Measurements from ENCODE around the gene SCN8A.

SCN8A gene

GRCh38 chr12:51722431-51722830 lies 131.4 kb downstream of the SCN8A start:
- DNase-seq, result no peak

GRCh38 chr12:51726161-51726560 lies 135.1 kb downstream of the SCN8A start:
- no peak for DNase-seq

- no peak for DNase-seq
These were observed 135.9 kb downstream of the SCN8A start for GRCh38 chr12:51726931-51727330.

GRCh38 chr12:51729331-51729730 lies 138.3 kb downstream of the SCN8A start:
- DNase-seq, result no peak

GRCh38 chr12:51730745-51731144 lies 139.7 kb downstream of the SCN8A start:
- no peak for DNase-seq

GRCh38 chr12:51740536-51740935 lies 149.5 kb downstream of the SCN8A start:
- no peak for DNase-seq

- no peak for DNase-seq
These were observed 153.2 kb downstream of the SCN8A start for GRCh38 chr12:51744235-51744634.

- no peak for DNase-seq
These were observed 153.9 kb downstream of the SCN8A start for GRCh38 chr12:51744957-51745356.

- no peak for DNase-seq
These were observed 155.4 kb downstream of the SCN8A start for GRCh38 chr12:51746416-51746815.

GRCh38 chr12:51748235-51748634 lies 157.2 kb downstream of the SCN8A start:
- no peak for DNase-seq

- no peak for DNase-seq
These were observed 158.4 kb downstream of the SCN8A start for GRCh38 chr12:51749206-51749985.

- DNase-seq, result no peak
These were observed 158.9 kb downstream of the SCN8A start for GRCh38 chr12:51749986-51750317.

GRCh38 chr12:51751661-51752060 lies 160.6 kb downstream of the SCN8A start:
- DNase-seq, result no peak

- DNase-seq, result no peak
These were observed 161.3 kb downstream of the SCN8A start for GRCh38 chr12:51752234-51752889.

GRCh38 chr12:51753980-51754675 lies 163.1 kb downstream of the SCN8A start:
- no peak for DNase-seq

GRCh38 chr12:51755251-51755650 lies 164.2 kb downstream of the SCN8A start:
- no peak for DNase-seq

- DNase-seq, result no peak
These were observed 168.1 kb downstream of the SCN8A start for GRCh38 chr12:51759175-51759574.

GRCh38 chr12:51759695-51760094 lies 168.7 kb downstream of the SCN8A start:
- DNase-seq, result no peak

GRCh38 chr12:51760231-51760630 lies 169.2 kb downstream of the SCN8A start:
- DNase-seq, result no peak

GRCh38 chr12:51763743-51764142 lies 172.7 kb downstream of the SCN8A start:
- DNase-seq, result no peak

- no peak for DNase-seq
These were observed 175.1 kb downstream of the SCN8A start for GRCh38 chr12:51766067-51766676.

- DNase-seq, result no peak
These were observed 180.0 kb downstream of the SCN8A start for GRCh38 chr12:51771008-51771407.

GRCh38 chr12:51773145-51773869 lies 182.3 kb downstream of the SCN8A start:
- no peak for DNase-seq

Data from SHP77 treated with DMSO at 0.1 percent for 48 hours (cell line).